ENCODE data around the gene DOHH.

DNA sequence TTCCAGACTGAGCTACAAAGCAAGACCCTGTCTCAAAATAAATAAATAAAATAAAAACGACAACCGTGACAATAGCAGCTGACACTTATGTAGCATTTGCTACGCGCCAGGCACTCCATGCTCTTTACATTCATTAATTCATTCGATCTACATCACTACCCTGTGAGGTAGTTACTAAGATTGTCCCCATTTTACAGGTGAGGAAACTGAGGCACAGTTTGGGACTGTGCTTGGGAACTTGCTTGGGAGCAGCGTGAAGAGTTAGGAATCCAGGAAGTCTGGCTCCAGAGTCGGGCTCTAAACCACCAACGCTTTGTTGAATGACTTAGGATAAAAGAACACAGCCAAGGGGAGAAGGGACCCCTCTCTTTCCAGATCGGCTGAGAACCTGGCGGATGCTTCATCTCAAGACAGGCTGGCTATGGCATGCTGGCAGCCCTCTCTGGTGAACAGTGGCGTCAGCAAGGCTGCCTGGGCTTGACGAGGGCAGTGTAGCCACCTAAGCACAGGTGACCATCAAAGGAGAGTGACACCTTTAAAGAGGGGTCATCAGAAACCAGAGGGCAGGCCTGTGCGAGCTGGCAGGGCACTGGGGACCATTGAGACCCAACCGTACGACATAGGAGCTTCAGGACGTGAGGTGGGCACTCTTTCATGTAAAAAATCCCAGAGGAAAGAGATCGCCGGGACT lies 591 bp downstream of the DOHH start:
- TF ChIP-seq POLR2AphosphoS5 (IDR thresholded peaks at IDR 0.05), result no peak
- TF ChIP-seq, protein P1, sequence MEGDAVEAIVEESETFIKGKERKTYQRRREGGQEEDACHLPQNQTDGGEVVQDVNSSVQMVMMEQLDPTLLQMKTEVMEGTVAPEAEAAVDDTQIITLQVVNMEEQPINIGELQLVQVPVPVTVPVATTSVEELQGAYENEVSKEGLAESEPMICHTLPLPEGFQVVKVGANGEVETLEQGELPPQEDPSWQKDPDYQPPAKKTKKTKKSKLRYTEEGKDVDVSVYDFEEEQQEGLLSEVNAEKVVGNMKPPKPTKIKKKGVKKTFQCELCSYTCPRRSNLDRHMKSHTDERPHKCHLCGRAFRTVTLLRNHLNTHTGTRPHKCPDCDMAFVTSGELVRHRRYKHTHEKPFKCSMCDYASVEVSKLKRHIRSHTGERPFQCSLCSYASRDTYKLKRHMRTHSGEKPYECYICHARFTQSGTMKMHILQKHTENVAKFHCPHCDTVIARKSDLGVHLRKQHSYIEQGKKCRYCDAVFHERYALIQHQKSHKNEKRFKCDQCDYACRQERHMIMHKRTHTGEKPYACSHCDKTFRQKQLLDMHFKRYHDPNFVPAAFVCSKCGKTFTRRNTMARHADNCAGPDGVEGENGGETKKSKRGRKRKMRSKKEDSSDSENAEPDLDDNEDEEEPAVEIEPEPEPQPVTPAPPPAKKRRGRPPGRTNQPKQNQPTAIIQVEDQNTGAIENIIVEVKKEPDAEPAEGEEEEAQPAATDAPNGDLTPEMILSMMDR (IDR thresholded peaks at IDR 0.05), result no peak
- TF ChIP-seq POLR2A (IDR thresholded peaks at IDR 0.05), result no peak

Data from prostate gland (tissue), 2 donors.